IMR-90 (cell line): ENCODE results near the gene PCGF3. TPM values are rescaled to one million over a fixed set of nuclear protein-coding genes. Genes with fewer than 3 reads are reported as not detected.

Source experiments
- ATAC-seq: fragments of 200-7000 bp; cut with Tn5 transposase; 2 replicates; pipeline ENCODE4 v1.9.1; 2020; ENCODE audit warnings: low read depth, mild to moderate bottlenecking, moderate library complexity
- BruUV-seq: library from RNA; stranded (reverse); fragments of 400-500 nt; replicated peaks from 2 replicates; lab custom pipeline; 2021; lab: Mats Ljungman, UMichigan
- CTCF ChIA-PET: fragments of 300-600 bp; formaldehyde crosslinking; extraction: SDS; loops from one replicate; lab custom pipeline; 2021; ENCODE audit warnings: antibody characterized with exemption; lab: Yijun Ruan, JAX
- POLR2A ChIA-PET: fragments of 300-600 bp; sonication (Branson Sonifier 250); formaldehyde crosslinking; loops from one replicate; lab custom pipeline; 2022; ENCODE audit warnings: antibody characterized with exemption; ENCODE audit not compliant: unreplicated experiment; lab: Charles Lee
- DNase-seq: peaks from one replicate; pipeline ENCODE4 v3.0.0; 2013
- H2AFZ ChIP-seq: replicated peaks from 2 replicates; pipeline ENCODE3; 2013; ENCODE audit warnings: low read length, mild to moderate bottlenecking; ENCODE audit not compliant: poor library complexity
- H2AK5ac ChIP-seq: 2 replicates; pipeline ENCODE4 v1.6.1; 2013; ENCODE audit warnings: low read depth, low read length, inconsistent platforms
- H2AK9ac ChIP-seq: replicated peaks from 2 replicates; pipeline ENCODE3; 2013; ENCODE audit warnings: mild to moderate bottlenecking, low read depth, low read length, moderate library complexity; ENCODE audit not compliant: poor library complexity
- H2BK120ac ChIP-seq: 2 replicates; pipeline ENCODE4 v1.6.1; 2013; ENCODE audit warnings: low read depth, low read length, inconsistent platforms
- H2BK15ac ChIP-seq: 3 replicates; pipeline ENCODE4 v1.6.1; 2013; ENCODE audit warnings: low read depth, low read length, inconsistent platforms
- H2BK20ac ChIP-seq: 2 replicates; pipeline ENCODE4 v1.6.1; 2013; ENCODE audit warnings: low read depth, mild to moderate bottlenecking, inconsistent platforms, low read length, moderate library complexity
- H2BK5ac ChIP-seq: 2 replicates; pipeline ENCODE4 v1.6.1; 2013; ENCODE audit warnings: mild to moderate bottlenecking, low read depth, low read length, inconsistent platforms; ENCODE audit not compliant: poor library complexity, severe bottlenecking
- H3K14ac ChIP-seq: replicated peaks from 2 replicates; pipeline ENCODE4 v1.6.1; 2013; ENCODE audit warnings: low read depth, low read length, inconsistent platforms
- H3K18ac ChIP-seq: 2 replicates; pipeline ENCODE4 v1.6.1; 2013; ENCODE audit warnings: low read depth, low read length, control low read depth
- H3K23ac ChIP-seq: 2 replicates; pipeline ENCODE4 v1.6.1; 2013; ENCODE audit warnings: low read depth, low read length, inconsistent platforms
- H3K27ac ChIP-seq: 2 replicates; pipeline ENCODE4 v1.5.1; 2013; ENCODE audit warnings: mild to moderate bottlenecking, control low read depth, low read length; ENCODE audit not compliant: insufficient read depth
- H3K27me3 ChIP-seq: 2 replicates; pipeline ENCODE4 v1.6.1; 2013; ENCODE audit warnings: low read length; ENCODE audit not compliant: control insufficient read depth, insufficient read depth
- H3K36me3 ChIP-seq: 2 replicates; pipeline ENCODE4 v1.6.1; 2013; ENCODE audit warnings: low read length, mixed read lengths; ENCODE audit not compliant: control insufficient read depth, insufficient read depth
- H3K4ac ChIP-seq: 2 replicates; pipeline ENCODE4 v1.6.1; 2013; ENCODE audit warnings: low read depth, low read length, inconsistent platforms
- H3K4me1 ChIP-seq: 2 replicates; pipeline ENCODE4 v1.6.1; 2013; ENCODE audit warnings: low read length, mixed read lengths; ENCODE audit not compliant: control insufficient read depth, insufficient read depth
- H3K4me2 ChIP-seq: 2 replicates; pipeline ENCODE4 v1.6.1; 2013; ENCODE audit warnings: low read depth, mild to moderate bottlenecking, control low read depth, low read length, moderate library complexity
- H3K4me3 ChIP-seq: 2 replicates; pipeline ENCODE4 v1.5.1; 2013; ENCODE audit warnings: low read depth, mild to moderate bottlenecking, control low read depth, low read length, moderate library complexity; ENCODE audit not compliant: insufficient read depth
- H3K56ac ChIP-seq: 2 replicates; pipeline ENCODE4 v1.6.1; 2013; ENCODE audit warnings: low read length, inconsistent platforms; ENCODE audit not compliant: insufficient read depth; ENCODE audit errors: extremely low read depth
- H3K79me1 ChIP-seq, 2 experiments: 2 replicates each; pipeline ENCODE4 v1.6.1; 2013; ENCODE audit warnings: low read length in 2 of 2, inconsistent platforms in 1 of 2, low read depth in 1 of 2
- H3K9ac ChIP-seq: 2 replicates; pipeline ENCODE4 v1.6.1; 2013; ENCODE audit warnings: low read depth, low read length, control low read depth
- H3K9me1 ChIP-seq: 2 replicates; pipeline ENCODE4 v1.6.1; 2013; ENCODE audit warnings: low read length, inconsistent platforms; ENCODE audit not compliant: insufficient read depth
- H3K9me3 ChIP-seq: 2 replicates; pipeline ENCODE4 v1.6.1; 2013; ENCODE audit warnings: low read length; ENCODE audit not compliant: control insufficient read depth, insufficient read depth
- H4K20me1 ChIP-seq: 2 replicates; pipeline ENCODE4 v1.6.1; 2013; ENCODE audit warnings: low read length, inconsistent platforms; ENCODE audit not compliant: insufficient read depth
- H4K5ac ChIP-seq: 2 replicates; pipeline ENCODE4 v1.6.1; 2013; ENCODE audit warnings: mild to moderate bottlenecking, low read depth, low read length, control low read depth
- H4K8ac ChIP-seq, 2 experiments: 2 replicates each; pipeline ENCODE4 v1.6.1; 2013; ENCODE audit warnings: low read depth in 2 of 2, low read length in 2 of 2, control low read depth in 1 of 2, inconsistent platforms in 1 of 2
- H4K91ac ChIP-seq: 2 replicates; pipeline ENCODE4 v1.6.1; 2013; ENCODE audit warnings: low read depth, low read length, inconsistent platforms; ENCODE audit not compliant: insufficient read depth
- BHLHE40 ChIP-seq: fragments of 150-350 bp; IDR thresholded peaks from 2 replicates; pipeline ENCODE4 v1.6.1; 2016; ENCODE audit warnings: mild to moderate bottlenecking, low read depth, low read length
- CEBPB ChIP-seq: IDR thresholded peaks from 2 replicates; pipeline ENCODE4 v1.6.1; 2012; ENCODE audit warnings: low read depth, low read length, improper control_type of control experiment
- MAFK ChIP-seq: IDR thresholded peaks from 2 replicates; pipeline ENCODE4 v1.6.1; 2012; ENCODE audit warnings: low read depth, low read length, improper control_type of control experiment
- MXI1 ChIP-seq: IDR thresholded peaks from 2 replicates; pipeline ENCODE4 v1.6.1; 2012; ENCODE audit warnings: low read depth, mild to moderate bottlenecking, low read length, moderate library complexity, borderline replicate concordance
- POLR2A ChIP-seq: IDR thresholded peaks from 2 replicates; pipeline ENCODE4 v1.6.1; 2012; ENCODE audit warnings: mild to moderate bottlenecking, low read depth, low read length
- RCOR1 ChIP-seq: IDR thresholded peaks from 2 replicates; pipeline ENCODE4 v1.6.1; 2012; ENCODE audit warnings: mild to moderate bottlenecking, low read length, improper control_type of control experiment; ENCODE audit not compliant: insufficient replicate concordance
- WGBS, 2 experiments: methylation state at CpG; one replicate each; pipeline versions ENCODE4 v1.1.5 to v1.1.7; 2013; ENCODE audit warnings: missing lambda C conversion rate in 2 of 2; ENCODE audit not compliant: insufficient read length in 1 of 2; ENCODE audit errors: extremely low coverage in 2 of 2; 5-methylcytosine and 5-hydroxymethylcytosine counted together
- dilution Hi-C: fragments of 300-500 bp; cut with HindIII; formaldehyde crosslinking; loops from one replicate; pipeline ENCODE4 v1.14.3; 2018; ENCODE audit warnings: low sequenced_read_pairs; ENCODE audit not compliant: unreplicated experiment
- in situ Hi-C: fragments of 300-500 bp; cut with MboI; formaldehyde crosslinking; loops from 3 replicates; pipeline ENCODE4 v1.14.3; 2019; ENCODE audit warnings: low sequenced_read_pairs, inconsistent platforms, mixed read lengths
- intact Hi-C: fragments of 100-400 bp; cut with micrococcal nuclease; formaldehyde crosslinking; loops from 2 replicates; pipeline ENCODE4 v1.10.0; 2022
- polyA plus RNA-seq, 3 experiments: library from polyadenylated mRNA; depleted of rRNA; stranded (reverse); fragments of >200 nt; gene quantifications; 2 replicates each; pipeline ENCODE4 v1.2.3, GENCODE V29; 2012; ENCODE audit warnings: low replicate concordance in 1 of 3
- total RNA-seq: library from RNA; depleted of rRNA; stranded (reverse); fragments of >200 nt; gene quantifications from 2 replicates; pipeline ENCODE4 v1.2.3, GENCODE V29; 2012
- TF ChIP-seq, protein P1 (sequence below): conservative IDR thresholded peaks from 2 replicates; pipeline ENCODE4 v1.5.1; 2012; ENCODE audit warnings: mild to moderate bottlenecking, low read depth, low read length, improper control_type of control experiment
- TF ChIP-seq, protein P2 (sequence below): fragments of 150-350 bp; IDR thresholded peaks from 2 replicates; pipeline ENCODE4 v1.6.1; 2016; ENCODE audit warnings: low read depth, mild to moderate bottlenecking, low read length, moderate library complexity, borderline replicate concordance

Gene PCGF3
- total and polyA plus RNA-seq, 2 of the 4 experiments (the other 2 are of a cell fraction), result 40.0 to 55.3 TPM

DNA sequence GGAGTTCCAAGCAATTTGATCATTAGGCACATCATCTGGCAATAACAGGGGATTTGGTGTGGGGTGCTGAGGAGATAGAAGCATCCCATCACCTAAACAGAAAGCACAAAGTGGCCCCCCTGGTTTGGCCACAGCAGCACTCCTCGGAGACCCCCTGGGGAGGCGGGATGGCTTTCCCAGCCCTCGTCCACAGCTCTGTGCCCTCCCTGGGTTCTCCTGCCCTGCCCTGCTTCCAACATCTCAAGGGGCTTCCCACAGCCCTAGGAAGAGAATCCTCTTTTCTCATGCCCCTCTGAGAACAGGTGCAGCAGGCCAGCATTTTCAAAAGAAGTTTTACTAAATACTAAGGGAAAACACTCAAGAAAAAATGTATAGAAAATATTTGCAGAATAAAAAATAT is 44.4 kb upstream of the PCGF3 start:
- dilution Hi-C loops (no loop called here), intact Hi-C loops (no loop called here), in situ Hi-C loops (no loop called here)
- no CpG with 5 or more reads among the region's 3 CpGs for WGBS, 2 experiments
- Histone ChIP-seq H2AFZ (no peak overlapping the region), H3K27ac (no peak overlapping the region), H4K20me1 (no peaks in the 10 kb centered on the region), H3K18ac (no peak overlapping the region), H3K23ac (no peak overlapping the region), H2AK5ac (no peak overlapping the region), H3K9ac (no peak overlapping the region), H4K91ac (no peak overlapping the region), H2BK5ac (no peak overlapping the region), H3K4me2 (no peak overlapping the region), H2BK20ac (no peak overlapping the region), H2BK15ac (no peak overlapping the region), H3K9me3 (peaks cover 16% of the 10 kb centered on the region), H4K5ac (no peak overlapping the region), H3K4ac (no peak overlapping the region), H2AK9ac (no peak overlapping the region), H2BK120ac (no peak overlapping the region), H4K8ac (no peak overlapping the region), H3K27me3 (peaks cover 4% of the 10 kb centered on the region; the same call in 1 of the 2 replicates), H3K4me1 (no peaks in the 10 kb centered on the region), H3K14ac (no peak overlapping the region), H3K36me3 (no peaks in the 10 kb centered on the region), H3K9me1 (no peaks in the 10 kb centered on the region), H3K79me1 (no peaks in the 10 kb centered on the region), H3K56ac (no peak overlapping the region), H3K4me3 (no peak overlapping the region)
- ChIA-PET CTCF (no interaction called here), POLR2A (no interaction called here)
- no TSS peak for BruUV-seq
- TF ChIP-seq BHLHE40 (no peak), CEBPB (no peak), RCOR1 (no peak), MXI1 (no peak), MAFK (no peak), POLR2A (no peak)
- TF ChIP-seq, protein P1, sequence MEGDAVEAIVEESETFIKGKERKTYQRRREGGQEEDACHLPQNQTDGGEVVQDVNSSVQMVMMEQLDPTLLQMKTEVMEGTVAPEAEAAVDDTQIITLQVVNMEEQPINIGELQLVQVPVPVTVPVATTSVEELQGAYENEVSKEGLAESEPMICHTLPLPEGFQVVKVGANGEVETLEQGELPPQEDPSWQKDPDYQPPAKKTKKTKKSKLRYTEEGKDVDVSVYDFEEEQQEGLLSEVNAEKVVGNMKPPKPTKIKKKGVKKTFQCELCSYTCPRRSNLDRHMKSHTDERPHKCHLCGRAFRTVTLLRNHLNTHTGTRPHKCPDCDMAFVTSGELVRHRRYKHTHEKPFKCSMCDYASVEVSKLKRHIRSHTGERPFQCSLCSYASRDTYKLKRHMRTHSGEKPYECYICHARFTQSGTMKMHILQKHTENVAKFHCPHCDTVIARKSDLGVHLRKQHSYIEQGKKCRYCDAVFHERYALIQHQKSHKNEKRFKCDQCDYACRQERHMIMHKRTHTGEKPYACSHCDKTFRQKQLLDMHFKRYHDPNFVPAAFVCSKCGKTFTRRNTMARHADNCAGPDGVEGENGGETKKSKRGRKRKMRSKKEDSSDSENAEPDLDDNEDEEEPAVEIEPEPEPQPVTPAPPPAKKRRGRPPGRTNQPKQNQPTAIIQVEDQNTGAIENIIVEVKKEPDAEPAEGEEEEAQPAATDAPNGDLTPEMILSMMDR, result no peak
- TF ChIP-seq, protein P2, sequence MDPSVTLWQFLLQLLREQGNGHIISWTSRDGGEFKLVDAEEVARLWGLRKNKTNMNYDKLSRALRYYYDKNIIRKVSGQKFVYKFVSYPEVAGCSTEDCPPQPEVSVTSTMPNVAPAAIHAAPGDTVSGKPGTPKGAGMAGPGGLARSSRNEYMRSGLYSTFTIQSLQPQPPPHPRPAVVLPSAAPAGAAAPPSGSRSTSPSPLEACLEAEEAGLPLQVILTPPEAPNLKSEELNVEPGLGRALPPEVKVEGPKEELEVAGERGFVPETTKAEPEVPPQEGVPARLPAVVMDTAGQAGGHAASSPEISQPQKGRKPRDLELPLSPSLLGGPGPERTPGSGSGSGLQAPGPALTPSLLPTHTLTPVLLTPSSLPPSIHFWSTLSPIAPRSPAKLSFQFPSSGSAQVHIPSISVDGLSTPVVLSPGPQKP, result no peak
- ATAC-seq (no peak), DNase-seq (no peak)
